ENCODE results near the gene ARID1B. TPM values are rescaled to one million over a fixed set of nuclear protein-coding genes. Genes with fewer than 3 reads are reported as not detected.
"Not testable (repeated sequence)": the region's sequence is repeated elsewhere in the genome, so short reads cannot be mapped to it uniquely, and the experiment has no call there.

Gene ARID1B
- total RNA-seq, 2 donors from 2014 or later = 62.9 to 71.6 TPM

DNA sequence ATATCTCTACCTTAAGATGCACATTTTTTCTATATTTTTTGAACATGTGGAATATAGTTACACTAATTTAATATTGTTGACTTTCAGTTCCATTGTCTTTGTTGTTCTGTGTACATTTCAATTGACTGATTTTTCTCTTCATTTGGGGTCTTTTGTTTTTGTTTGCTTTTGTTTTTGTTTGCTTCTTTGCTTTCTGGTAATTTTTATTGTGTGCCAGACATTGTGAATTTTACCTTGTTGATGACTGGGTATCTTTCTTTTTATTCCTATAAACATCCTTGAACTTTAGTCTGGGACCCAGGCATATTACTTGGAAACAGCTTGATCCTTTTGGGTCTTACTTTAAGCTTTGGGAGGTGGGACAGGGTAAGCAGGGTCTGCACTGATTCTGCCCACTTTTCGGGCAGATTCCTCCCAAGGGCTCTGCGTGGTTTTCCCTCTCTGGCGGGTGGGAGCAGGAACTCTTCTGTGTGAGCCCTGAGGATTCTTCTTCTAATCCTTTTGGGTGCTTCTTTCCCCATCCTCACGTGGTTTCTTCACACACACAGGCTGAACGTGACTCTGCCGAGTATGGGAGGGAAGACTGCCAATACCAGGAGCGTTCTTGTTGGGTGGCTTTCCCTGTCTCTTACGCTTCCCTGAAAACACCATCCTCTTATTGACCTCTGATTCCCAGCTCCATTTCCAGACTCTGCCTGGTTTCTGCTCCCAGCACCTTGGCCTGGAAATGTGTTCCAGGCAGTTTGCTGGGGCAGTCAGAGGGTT lies 200.5 kb downstream of the ARID1B start:
- Mint-ChIP-seq H3K4me3 (peak overlapping the region; percentile 47 to 59), H3K4me1 (ENCODE audit: low read depth) (peaks cover 91% of the 10 kb centered on the region)

DNA sequence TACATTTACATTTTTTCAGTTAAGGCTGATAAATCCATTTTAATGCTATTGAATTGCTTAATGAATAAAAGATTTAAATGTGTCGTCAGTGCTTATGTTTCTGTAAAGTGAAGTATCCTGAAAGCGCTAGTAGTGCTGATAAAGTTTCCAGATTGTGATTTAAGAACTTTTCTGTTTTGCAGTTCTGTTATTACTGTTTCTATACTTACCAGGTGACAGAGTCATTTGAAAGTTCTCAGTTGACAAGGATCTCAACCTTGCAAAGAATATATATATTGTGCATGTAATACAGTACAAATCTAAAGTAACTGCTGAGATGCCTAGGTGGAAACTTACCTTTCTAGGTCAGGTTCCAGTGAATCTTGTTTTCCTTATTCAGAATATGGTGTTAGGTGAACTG lies 201.8 kb downstream of the ARID1B start:
- ATAC-seq (replicated peaks in 1 of 2) (peak; percentile 87 to 90), DNase-seq (no peak)
- Mint-ChIP-seq H3K36me3 (ENCODE audit: insufficient read depth in 2 of 2) (peaks cover 0 to 2% of the 10 kb centered on the region in 2 donors), H3K4me3 (peak overlapping the region; percentile 22 to 70), H3K4me1 (ENCODE audit: low read depth) (peaks cover 91% of the 10 kb centered on the region), H3K9me3 (no peaks in the 10 kb centered on the region), H3K27me3 (ENCODE audit: low read depth) (no peaks in the 10 kb centered on the region), H3K27ac (peak overlapping the region; percentile 16)

More for the DNA sequence above, 200.5 kb downstream of the ARID1B start:
- peaks cover 0 to 2% of the 10 kb centered on the region in 2 donors for H3K36me3 Mint-ChIP-seq (ENCODE audit: insufficient read depth in 2 of 2)
- ATAC-seq (replicated peaks in 1 of 2) = no peak
- H3K27me3 Mint-ChIP-seq (ENCODE audit: low read depth) = no peaks in the 10 kb centered on the region
- no peak overlapping the region for H3K27ac Mint-ChIP-seq
- DNase-seq = no peak
- no peaks in the 10 kb centered on the region for H3K9me3 Mint-ChIP-seq

DNA sequence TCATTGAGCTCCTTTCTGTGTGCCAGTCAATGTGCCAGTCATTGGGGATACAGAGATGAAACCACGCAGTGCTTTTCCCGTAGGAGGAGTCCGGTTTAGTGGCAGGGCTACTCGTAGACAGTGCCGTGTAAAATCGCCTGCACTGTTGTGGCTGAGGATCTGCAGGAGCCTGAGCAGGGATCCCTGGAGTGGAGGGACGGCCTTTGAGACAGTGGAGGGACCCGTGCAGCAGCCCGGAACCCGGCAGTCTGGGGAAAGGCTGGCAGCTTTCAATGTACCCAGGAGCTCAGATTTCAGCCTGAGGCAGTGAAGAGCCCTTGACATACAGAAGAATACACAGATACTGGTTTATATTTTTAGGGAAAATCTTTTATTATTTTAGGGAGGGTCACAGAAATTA lies 203.3 kb downstream of the ARID1B start:
- Mint-ChIP-seq H3K4me3 (no peak overlapping the region), H3K9me3 (no peaks in the 10 kb centered on the region), H3K27me3 (ENCODE audit: low read depth) (no peaks in the 10 kb centered on the region), H3K27ac (no peak overlapping the region), H3K4me1 (ENCODE audit: low read depth) (peaks cover 90% of the 10 kb centered on the region), H3K36me3 (ENCODE audit: insufficient read depth in 2 of 2) (peaks cover 0 to 2% of the 10 kb centered on the region in 2 donors)
- DNase-seq (no peak), ATAC-seq (replicated peaks in 1 of 2) (no peak)

DNA sequence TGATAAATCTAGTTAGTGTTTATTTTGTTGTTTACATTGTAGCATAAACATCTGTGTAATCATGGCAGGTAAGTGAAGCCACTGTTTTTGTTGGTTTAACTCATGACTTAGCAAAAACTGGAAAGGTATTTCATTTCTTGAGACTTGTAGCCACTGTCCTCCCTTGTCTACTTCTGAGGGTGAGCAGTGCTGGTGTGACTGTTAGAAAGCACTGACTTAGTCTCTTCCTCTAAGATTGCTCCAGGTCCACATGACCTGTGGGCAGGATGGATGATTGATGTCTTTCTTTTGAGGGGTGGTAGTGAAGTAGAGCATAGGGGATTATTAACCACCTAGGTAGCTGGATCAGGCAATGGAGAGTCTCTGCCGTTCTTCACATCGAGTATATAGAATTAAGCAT lies 203.8 kb downstream of the ARID1B start:
- peaks cover 86% of the 10 kb centered on the region for H3K4me1 Mint-ChIP-seq (ENCODE audit: low read depth)
- ATAC-seq (replicated peaks in 1 of 2) = peak; percentile 24 to 44

DNA sequence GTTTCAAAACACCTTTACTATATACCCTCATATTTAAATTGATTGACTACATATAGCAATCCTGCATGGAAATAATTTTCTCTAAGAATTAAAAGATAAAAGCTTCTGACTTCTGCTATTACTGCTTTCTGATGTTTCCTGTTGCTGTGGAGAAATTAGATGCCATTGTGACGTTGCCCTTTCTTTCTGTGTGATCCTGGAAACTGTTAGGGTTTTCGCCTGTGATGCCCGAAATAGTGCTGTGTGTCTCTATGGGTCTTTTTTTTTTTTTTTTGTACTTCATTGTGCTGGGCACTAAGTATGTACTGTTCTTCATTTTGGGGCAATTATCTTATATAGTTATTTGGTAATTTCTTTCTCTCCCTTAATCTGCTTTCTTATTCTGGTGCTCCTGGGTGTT lies 205.0 kb downstream of the ARID1B start:
- DNase-seq (no peak), ATAC-seq (replicated peaks in 1 of 2) (no peak)
- H3K27ac Mint-ChIP-seq = no peak overlapping the region
- no peak overlapping the region for H3K4me3 Mint-ChIP-seq
- H3K27me3 Mint-ChIP-seq (ENCODE audit: low read depth) = no peaks in the 10 kb centered on the region
- H3K9me3 Mint-ChIP-seq = no peaks in the 10 kb centered on the region
- peaks cover 78% of the 10 kb centered on the region for H3K4me1 Mint-ChIP-seq (ENCODE audit: low read depth)
- H3K36me3 Mint-ChIP-seq (ENCODE audit: insufficient read depth in 2 of 2) = peaks cover 0 to 2% of the 10 kb centered on the region in 2 donors

More for the DNA sequence above, 203.8 kb downstream of the ARID1B start:
- Mint-ChIP-seq H3K27ac (no peak overlapping the region), H3K9me3 (no peaks in the 10 kb centered on the region), H3K4me3 (no peak overlapping the region), H3K36me3 (ENCODE audit: insufficient read depth in 2 of 2) (peaks cover 0 to 2% of the 10 kb centered on the region in 2 donors), H3K27me3 (ENCODE audit: low read depth) (no peaks in the 10 kb centered on the region)
- no peak for DNase-seq

DNA sequence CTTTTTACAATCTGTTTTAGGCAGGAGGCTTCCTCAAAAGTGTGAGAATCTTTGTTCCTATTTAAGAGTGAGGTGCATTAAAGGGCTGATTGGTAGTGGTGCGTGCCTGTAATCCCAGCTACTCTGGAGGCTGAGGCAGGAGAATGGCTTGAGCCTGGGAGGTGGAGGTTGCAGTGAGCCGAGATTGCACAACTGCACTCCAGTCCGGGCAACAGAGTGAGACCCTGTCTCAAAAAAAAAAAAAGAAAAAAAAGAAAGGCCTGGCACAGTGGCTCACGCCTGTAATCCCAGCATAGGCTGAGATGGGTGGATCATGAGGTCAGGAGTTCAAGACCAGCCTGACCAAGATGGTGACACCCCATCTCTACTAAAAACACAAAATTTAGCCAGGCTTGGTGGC lies 205.7 kb downstream of the ARID1B start:
- ATAC-seq (replicated peaks in 1 of 2); H3K27ac Mint-ChIP-seq; H3K36me3 Mint-ChIP-seq (ENCODE audit: insufficient read depth in 2 of 2); H3K27me3 Mint-ChIP-seq (ENCODE audit: low read depth); H3K4me3 Mint-ChIP-seq; DNase-seq; H3K9me3 Mint-ChIP-seq: not testable (repeated sequence)
- H3K4me1 Mint-ChIP-seq (ENCODE audit: low read depth) = peaks cover 76% of the 10 kb centered on the region

DNA sequence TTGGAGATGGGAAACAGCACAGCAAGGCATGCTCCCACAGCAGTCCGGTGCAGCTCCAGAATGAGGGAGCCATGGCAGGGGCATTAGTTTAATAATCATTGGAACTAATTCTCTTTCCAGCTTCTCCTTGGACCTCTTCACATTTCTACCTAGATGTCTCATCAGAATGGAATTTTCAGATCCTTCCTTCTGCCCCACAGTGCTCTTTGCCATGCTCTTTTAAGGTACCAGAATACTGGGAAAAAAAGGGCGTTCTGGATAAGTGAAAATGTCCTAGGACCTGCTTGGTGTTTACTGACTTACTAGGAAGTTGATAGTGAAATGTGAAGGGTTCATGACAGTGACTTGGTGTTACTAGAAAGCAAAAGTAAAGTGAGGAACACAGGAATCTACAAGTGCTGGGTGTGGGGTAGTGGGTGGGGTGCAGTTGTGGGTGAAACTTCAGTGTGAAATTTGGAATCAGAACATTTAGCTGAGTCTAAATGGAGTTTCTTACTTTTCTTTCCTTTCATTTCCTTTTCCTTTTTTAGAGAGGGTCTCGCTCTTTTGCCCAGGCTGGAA lies 207.1 kb downstream of the ARID1B start:
- Mint-ChIP-seq H3K36me3 (ENCODE audit: insufficient read depth in 2 of 2) (no peaks in the 10 kb centered on the region), H3K4me3 (peak overlapping the region in 1 of 2 donors; percentile 30), H3K27ac (no peak overlapping the region), H3K4me1 (ENCODE audit: low read depth) (peaks cover 76% of the 10 kb centered on the region), H3K27me3 (ENCODE audit: low read depth) (no peaks in the 10 kb centered on the region), H3K9me3 (no peaks in the 10 kb centered on the region)
- no peak for DNase-seq
- ATAC-seq (replicated peaks in 1 of 2) = peak; percentile 36 to 51

DNA sequence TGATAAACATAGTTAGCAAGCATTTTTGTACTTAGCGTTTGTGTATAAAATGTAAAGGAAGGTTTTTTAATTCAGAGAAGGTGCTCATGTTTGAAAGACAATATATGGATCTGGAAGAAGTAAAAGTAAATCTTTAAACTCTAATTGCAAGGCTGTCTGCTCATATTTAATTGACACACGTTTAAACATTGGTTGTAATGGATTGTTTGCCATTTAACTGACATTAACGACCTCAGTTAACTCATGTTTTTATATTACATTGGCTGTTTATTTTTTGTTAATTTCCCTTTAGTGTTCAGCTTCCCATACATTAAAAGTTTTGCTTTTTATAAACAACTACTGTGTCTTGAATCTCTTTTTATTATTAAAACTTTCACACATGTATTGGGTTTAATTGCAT lies 208.1 kb downstream of the ARID1B start:
- H3K4me3 Mint-ChIP-seq = no peak overlapping the region
- H3K4me1 Mint-ChIP-seq (ENCODE audit: low read depth) = peaks cover 70% of the 10 kb centered on the region
- no peak for DNase-seq
- no peaks in the 10 kb centered on the region for H3K9me3 Mint-ChIP-seq
- H3K27ac Mint-ChIP-seq = no peak overlapping the region
- no peaks in the 10 kb centered on the region for H3K36me3 Mint-ChIP-seq (ENCODE audit: insufficient read depth in 2 of 2)
- H3K27me3 Mint-ChIP-seq (ENCODE audit: low read depth) = no peaks in the 10 kb centered on the region
- ATAC-seq (replicated peaks in 1 of 2) = no peak

DNA sequence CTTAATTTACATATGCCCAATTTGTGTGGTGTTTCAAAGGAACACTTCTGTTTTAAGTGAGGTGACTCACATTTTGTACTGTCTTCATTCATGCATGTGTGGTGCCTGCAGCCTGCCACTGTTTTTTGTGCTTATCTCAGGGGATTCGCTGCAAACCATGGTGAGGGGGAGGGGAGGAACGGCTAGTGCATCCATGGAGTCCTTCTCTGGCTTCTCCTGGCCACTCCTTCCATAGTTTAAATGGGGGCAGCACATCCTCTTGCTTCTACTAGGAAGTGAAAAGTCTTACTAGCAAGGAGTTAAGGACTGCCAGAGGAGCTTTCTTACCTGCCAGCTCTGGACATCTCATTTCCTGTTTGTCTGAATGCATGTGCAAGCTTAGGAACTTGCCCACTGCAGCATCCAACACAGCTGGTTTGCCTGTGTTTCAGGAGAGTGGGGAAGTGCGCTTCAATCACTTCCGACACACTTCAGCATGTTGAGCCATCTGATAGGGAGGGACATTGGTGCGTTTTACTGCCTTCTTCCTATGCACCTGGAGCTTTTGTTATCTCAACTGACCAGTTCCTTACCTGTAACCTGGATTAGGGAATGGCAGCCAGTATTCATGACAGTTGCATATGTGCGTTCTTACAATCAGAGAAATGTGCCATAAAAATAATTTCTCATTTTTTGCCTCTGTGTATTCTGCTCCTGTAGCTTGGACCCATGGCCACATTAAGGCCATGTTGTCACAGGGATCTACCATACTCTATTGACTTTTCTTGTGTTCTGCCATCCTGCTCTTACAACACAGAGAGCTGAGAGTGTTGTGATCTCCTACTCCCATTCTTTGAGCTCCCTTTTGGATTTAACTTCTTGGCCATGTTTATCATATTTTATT lies 211.3 kb downstream of the ARID1B start:
- DNase-seq = no peak

DNA sequence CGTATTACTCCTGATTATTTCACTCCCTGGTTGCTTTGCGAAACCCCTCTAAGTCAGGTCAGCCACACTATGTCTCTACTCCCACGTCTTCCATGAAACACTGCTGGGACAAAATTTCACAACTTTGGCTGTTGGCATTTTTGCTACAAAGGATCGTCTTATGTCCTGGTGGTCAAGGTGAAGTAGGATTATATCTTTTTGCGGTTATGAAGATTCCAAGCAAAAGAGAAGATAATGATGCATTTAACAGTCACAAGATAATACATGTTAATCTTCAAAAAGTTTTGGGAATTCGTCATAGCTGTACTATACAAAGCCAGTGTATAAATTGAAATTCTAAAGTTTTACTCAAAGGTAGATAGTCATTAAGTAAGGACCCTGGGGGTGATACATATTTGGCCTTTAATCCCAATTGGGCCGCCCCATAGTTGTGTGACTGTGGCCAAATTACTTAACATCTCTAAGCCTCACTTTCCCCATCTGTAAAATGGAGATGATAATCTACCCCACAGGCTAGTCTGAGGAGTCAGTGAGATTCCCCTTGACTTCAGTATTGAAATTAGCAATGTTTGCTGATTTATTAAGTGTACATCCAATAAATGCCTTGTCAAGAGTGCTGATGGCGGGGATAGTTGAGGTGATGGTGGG lies 212.1 kb downstream of the ARID1B start:
- Mint-ChIP-seq H3K9me3 (no peaks in the 10 kb centered on the region), H3K27me3 (ENCODE audit: low read depth) (no peaks in the 10 kb centered on the region), H3K36me3 (ENCODE audit: insufficient read depth in 2 of 2) (no peaks in the 10 kb centered on the region), H3K4me3 (no peak overlapping the region), H3K27ac (no peak overlapping the region), H3K4me1 (ENCODE audit: low read depth) (peaks cover 44% of the 10 kb centered on the region)
- DNase-seq (no peak), ATAC-seq (replicated peaks in 1 of 2) (no peak)

More for the DNA sequence above, 211.3 kb downstream of the ARID1B start:
- peak overlapping the region; percentile 32 for H3K27ac Mint-ChIP-seq
- peak overlapping the region in 1 of 2 donors; percentile 7 for H3K4me3 Mint-ChIP-seq
- no peaks in the 10 kb centered on the region for H3K9me3 Mint-ChIP-seq
- H3K4me1 Mint-ChIP-seq (ENCODE audit: low read depth) = peaks cover 52% of the 10 kb centered on the region
- ATAC-seq (replicated peaks in 1 of 2) = peak; percentile 64 to 68
- no peaks in the 10 kb centered on the region for H3K27me3 Mint-ChIP-seq (ENCODE audit: low read depth)
- no peaks in the 10 kb centered on the region for H3K36me3 Mint-ChIP-seq (ENCODE audit: insufficient read depth in 2 of 2)

DNA sequence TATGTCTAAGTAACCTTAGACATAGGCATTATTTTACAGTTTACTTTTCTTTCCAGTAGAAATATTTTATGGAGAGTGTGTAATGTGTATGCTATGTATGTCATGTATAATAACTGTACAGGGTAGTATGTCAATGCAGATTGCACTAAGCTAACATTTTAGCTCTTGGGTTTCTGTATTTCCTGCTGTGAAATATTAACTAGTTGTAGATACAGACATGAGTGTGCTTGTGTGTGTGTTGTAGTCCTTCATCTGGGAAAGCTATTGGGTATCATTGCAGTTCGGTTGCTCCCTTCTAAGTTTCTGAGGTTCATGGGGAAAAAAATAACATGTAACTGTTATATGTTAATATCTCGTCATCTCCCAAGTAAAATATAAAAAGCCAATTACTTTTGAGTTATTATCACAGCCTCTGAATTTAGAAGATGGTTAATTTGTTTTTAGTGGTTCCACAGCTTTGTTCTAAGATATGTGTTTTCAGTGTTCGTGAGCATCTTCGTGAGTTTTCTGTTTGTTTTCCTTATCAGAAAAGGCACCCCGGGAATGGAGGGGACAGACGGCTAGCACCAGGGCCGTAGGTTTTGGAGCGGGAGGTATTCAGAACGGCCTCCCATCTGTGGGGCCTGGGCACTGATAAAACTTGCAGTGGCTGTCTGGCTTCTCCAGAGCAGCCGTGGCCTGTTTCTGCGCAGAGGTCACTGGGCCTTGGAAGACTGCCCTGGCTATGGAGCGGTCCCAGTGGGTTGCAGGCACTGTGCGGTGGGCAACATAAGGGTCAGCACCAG lies 215.0 kb downstream of the ARID1B start:
- DNase-seq = no peak
- Mint-ChIP-seq H3K9me3 (no peaks in the 10 kb centered on the region), H3K27ac (peak overlapping the region; percentile 40), H3K4me3 (no peak overlapping the region), H3K27me3 (ENCODE audit: low read depth) (no peaks in the 10 kb centered on the region), H3K4me1 (ENCODE audit: low read depth) (peaks cover 28% of the 10 kb centered on the region), H3K36me3 (ENCODE audit: insufficient read depth in 2 of 2) (no peaks in the 10 kb centered on the region)
- no peak for ATAC-seq (replicated peaks in 1 of 2)

DNA sequence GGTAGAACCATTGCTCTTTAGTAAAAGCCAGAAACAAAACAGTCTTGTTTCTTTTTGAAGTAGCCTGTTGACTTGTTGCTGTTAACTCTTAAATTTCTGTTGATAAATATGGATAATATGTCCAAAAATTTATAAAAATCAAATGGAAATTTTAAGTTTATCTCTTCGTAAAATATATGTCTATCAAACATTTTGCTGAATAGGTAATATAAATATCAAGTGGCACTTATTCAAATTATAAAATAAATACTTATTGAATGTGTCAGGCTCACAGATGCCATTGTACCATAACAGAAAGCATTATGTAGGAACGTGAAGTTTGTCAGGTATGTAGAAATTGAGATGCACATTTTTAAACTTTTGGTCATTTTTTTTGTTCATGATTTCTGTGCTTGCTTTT lies 216.5 kb downstream of the ARID1B start:
- Mint-ChIP-seq H3K27ac (no peak overlapping the region), H3K36me3 (ENCODE audit: insufficient read depth in 2 of 2) (peaks cover 0 to 2% of the 10 kb centered on the region in 2 donors), H3K4me1 (ENCODE audit: low read depth) (peaks cover 15% of the 10 kb centered on the region), H3K4me3 (no peak overlapping the region), H3K9me3 (no peaks in the 10 kb centered on the region), H3K27me3 (ENCODE audit: low read depth) (no peaks in the 10 kb centered on the region)
- DNase-seq (no peak), ATAC-seq (replicated peaks in 1 of 2) (no peak)
